HG02763 (cell line): ENCODE results near the gene DEFB132.

Source experiments
- ATAC-seq: cut with Tn5 transposase; IDR thresholded peaks from one replicate; pipeline ENCODE4 v1.9.1; 2021; ENCODE audit warnings: mild to moderate bottlenecking, moderate library complexity; ENCODE audit not compliant: unreplicated experiment

DEFB132 gene

GRCh38 chr20:259981-260380 is 2.5 kb downstream of the DEFB132 start:
- no peak for ATAC-seq

DNA sequence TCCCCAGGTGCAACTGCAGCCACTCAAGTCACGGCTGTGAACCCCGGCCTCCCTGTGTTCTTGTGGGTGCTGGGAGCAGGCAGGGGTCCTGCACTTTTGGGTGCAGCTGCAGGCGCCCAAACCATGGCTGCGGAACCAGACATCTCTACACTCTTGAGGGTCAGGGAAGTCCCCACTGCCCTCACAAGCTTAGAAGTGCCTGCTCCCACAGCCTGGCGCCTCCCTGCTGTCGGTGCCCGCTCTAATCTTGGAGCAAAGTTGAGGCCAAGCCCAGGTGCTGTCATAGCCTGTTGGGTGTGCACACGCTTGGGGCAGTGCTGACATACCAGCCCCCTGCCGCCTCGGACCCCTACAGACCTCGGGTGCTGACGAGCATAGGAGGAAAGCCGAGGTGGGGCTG is 6.2 kb downstream of the DEFB132 start:
- no peak for ATAC-seq

GRCh38 chr20:266596-267562 is 9.4 kb downstream of the DEFB132 start:
- peak; percentile 79 for ATAC-seq

DNA sequence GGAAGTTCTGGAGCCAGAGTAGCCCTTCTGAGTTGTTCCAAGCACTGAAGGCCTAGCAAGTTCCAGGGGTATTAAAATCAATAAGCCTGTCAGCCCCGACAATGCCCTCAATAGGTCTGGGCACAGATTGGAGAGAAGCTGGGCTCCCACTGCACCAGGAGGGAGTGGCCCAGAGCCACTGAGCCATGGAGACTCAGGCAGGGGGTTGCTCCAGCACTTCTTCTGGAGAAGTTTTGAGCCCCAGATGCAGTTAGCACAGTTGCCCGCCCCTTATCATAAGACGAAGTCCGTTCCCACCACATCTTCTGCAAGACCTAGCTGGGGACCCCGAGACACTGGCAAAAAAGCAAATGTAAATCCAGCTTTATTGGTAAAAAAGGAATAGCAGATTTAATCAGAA is 13.0 kb downstream of the DEFB132 start:
- ATAC-seq = no peak

DNA sequence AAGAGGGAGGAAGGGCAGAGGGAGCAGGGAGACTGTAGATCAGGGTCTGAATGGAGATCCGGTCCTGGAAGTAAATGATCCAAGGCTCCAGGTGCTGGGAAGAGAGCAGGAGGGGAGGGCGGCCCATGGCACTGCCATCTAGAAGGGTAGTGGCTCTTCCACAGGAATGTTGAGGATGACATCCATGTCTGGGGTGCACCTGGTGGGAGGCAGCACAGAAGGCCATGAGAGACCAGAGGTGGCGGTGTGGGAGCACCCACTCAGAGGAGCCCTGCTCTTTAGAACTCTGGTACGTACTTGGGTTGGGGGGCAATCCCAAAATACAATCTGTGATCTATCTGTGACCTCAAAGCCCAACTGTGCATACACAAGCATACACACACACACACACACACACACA is 13.5 kb downstream of the DEFB132 start:
- no peak for ATAC-seq

- ATAC-seq = no peak
Observed at GRCh38 chr20:271528-271927, 14.0 kb downstream of the DEFB132 start.

- ATAC-seq = no peak
Observed at GRCh38 chr20:272718-273117, 15.2 kb downstream of the DEFB132 start.

DNA sequence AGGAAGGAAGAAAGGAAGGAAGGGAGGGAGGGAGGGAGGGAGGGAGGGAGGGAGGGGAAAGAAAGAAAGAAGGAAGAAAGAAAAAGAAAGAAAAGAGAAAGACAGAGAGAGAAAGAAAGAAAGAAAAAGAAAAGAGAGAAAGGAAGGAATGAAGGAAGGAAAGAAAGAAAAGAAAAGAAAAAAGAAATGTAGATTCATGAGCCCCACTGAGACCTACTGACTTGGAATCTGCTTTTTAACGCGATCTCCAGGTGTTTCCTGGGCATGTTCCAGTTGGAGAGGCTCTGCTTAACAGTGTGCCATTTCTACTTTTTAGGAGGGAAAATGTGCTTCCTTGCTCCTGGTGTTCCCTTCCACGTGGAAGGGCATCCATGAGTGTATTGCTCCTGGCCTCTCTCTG is 16.4 kb downstream of the DEFB132 start:
- ATAC-seq = no peak

DNA sequence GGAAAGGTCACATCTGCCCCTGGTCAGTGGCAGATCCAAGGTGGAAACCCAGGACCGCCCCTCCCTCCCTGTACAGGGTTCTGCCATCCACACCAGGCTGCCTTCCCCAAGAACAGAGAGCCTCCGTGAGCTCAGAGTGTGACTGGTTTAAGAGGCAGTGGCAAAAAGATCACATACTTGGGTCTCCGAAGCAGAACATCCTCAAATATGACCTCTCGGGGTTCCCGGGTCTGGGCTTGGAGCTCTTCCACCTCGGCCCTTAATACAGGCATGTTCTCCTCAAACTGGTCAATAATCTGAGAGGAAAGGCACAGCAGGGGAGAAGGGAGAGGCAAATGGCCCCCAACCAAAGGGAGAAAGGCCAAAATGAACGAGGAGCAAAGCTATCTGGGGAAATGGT is 18.3 kb downstream of the DEFB132 start:
- ATAC-seq = no peak

GRCh38 chr20:276620-277495 is 19.3 kb downstream of the DEFB132 start:
- no peak for ATAC-seq

- no peak for ATAC-seq
Observed at GRCh38 chr20:277496-277781, 19.9 kb downstream of the DEFB132 start.

DNA sequence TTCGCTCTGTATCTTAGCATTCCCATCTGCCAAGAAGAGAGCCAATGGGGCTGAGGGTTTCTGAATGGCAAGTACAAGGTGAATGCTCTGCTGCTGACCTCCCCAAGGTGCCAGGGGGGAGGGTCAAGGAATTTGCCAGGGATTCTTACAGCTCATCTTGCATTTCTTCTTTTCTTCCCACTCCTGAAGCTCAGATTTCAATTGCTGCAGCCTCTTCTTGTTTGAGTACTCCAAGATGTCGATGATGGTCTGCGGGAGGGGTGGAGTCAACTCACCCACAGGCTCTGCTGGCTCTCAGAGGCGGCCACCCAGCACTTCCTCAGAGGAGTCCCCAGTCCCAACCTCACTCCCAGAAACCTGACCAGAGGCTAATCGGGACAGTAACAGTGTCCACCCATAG is 20.7 kb downstream of the DEFB132 start:
- no peak for ATAC-seq

- ATAC-seq = no peak
Observed at GRCh38 chr20:278607-279571, 21.4 kb downstream of the DEFB132 start.

GRCh38 chr20:284172-284571 is 26.6 kb downstream of the DEFB132 start:
- no peak for ATAC-seq

DNA sequence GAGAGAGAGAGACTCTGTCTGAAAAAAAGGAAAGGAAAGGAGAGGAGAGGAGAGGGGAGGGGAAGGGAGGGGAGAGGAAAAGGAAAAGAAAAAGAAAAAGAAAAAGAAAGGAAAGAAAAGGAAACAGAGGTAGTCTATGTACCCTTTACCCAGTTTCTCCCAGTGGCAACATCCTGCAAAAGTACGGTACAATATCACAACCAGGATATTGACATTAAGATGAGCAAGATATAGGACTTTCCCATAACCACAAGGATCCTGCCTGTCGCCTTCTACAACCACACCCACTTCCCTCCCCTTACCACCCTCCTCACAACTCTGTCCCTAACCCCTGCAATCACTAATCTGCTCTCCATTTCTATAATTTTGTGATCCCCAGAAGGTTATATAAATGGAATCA is 29.0 kb downstream of the DEFB132 start:
- ATAC-seq = no peak

DNA sequence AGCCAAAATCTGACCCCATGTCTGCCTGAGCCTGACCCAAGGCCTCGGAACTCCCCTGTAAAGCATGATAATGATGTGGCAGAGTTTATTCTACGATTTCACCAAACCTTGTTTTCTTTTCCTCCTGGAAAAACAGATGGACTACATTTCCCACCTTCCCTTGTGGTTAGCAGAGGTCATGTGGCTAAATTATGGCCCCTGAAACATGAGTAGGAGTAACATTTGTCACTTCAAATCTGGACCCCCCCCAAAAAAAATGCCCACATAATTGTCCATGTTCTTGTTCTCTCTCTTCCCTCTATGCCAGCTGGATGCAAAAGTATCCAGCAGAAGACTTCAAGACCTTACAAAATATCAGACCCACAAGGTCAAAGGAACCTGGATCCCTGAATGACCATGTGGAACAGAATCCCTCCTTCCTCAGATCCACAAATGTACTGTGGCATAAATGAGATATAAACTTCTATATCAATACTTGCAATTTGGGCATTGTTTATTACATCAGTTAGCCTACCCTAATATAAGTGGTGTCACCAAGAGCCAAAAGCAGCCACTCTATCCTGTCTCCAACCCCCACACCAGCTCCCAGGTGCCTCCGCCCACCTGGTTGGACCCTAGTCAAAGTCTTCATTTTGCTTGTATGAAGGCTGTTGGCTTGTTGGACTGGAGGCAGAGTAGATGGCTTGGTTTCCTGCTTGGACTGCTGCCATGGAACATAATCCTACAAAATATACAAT is 31.6 kb downstream of the DEFB132 start:
- ATAC-seq = no peak

GRCh38 chr20:289693-290083 is 32.2 kb downstream of the DEFB132 start:
- ATAC-seq = no peak

DNA sequence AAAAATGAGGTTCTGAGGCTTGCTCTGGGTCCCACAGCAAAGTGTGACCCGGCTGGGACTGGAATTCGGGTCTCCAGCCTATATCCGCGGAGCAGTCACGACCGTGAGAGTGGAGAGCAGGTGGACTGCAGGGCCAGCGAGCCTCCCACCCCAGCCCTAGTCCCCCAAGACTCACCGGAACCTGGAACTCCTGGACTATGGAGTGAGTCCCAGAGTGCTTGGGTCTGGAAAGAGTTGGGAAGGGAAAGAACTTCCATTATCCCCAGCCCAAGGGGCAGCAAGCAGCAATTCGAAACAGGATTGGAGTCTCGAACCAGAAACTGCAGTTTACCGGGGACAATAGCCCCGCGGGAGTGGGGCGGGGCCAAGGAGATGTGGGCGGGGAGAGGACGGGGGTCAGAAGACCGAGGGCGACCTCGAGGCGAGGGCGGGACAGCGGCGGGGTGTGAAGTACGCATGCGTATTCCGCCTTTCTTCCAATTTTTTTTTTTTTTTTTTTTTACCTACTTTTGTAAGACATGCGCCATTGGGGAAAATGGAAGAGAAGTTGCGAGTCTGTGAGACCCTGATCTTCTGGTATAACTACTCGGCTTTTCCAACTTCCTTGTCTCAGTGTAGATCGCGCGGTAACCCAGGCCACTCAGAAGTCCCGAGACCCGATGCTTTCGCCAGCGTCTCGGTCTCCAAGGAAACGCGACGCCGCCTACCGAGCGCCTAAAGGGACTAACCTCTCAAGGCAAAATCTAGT is 32.7 kb downstream of the DEFB132 start, which contains the start of gene C20orf96:
C20orf96 (minus strand) TSS at position 667 of the 748 bp plus-strand sequence; CDS start at position 527, 140 bp downstream.
- peak; percentile 88 for ATAC-seq

GRCh38 chr20:294602-295001 is 37.1 kb downstream of the DEFB132 start:
- no peak for ATAC-seq
